Frontal cortex (tissue), 4 donors: Measurements from ENCODE around the gene GPC6. TPM values are rescaled to one million over a fixed set of nuclear protein-coding genes. Genes with fewer than 3 reads are reported as not detected.
"Not testable (repeated sequence)": the region's sequence is repeated elsewhere in the genome, so short reads cannot be mapped to it uniquely, and the experiment has no call there.

Experiments used
- DNase-seq, 2 donors: peaks; one replicate each; pipeline ENCODE4 v3.0.0; 2012; ENCODE audit warnings: low spot score in 2 of 2
- FAIRE-seq: peaks from 2 replicates; lab custom pipeline; 2012; peaks lifted over from hg19 to GRCh38; lab: Jason Lieb, UNC
- total RNA-seq: library from RNA; depleted of rRNA; stranded (reverse); fragments of >200 nt; gene quantifications from one replicate; pipeline ENCODE4 v1.2.3, GENCODE V29; 2014
- donor health status: control.
- donor health status: control.
- donor health status: control.

GPC6 gene
- total RNA-seq, 1 donor from 2014 or later, result 9.0 TPM

DNA sequence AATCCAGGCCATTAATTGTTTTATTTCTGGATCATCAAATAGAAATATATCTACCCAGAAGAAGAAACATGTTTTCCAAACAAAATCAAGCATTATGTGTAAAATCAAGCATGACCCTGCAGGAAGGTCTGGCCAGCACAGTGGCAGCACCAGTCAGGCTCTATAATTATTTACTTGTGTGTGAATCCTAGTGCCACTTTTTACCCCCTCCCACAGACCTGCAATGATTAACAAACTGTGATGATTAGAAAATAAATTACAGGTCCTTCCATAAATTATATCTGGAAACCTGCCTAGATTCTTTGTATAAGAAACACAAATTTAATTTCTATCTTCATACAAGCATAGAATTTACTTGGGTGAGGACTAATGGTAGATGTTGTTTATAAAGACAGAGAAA, 186.1 kb downstream of the GPC6 start:
- DNase-seq (no peak), FAIRE-seq (no peak)

GRCh38 chr13:93413972-93414717, 187.5 kb downstream of the GPC6 start:
- DNase-seq, result no peak
- FAIRE-seq, result no peak

DNA sequence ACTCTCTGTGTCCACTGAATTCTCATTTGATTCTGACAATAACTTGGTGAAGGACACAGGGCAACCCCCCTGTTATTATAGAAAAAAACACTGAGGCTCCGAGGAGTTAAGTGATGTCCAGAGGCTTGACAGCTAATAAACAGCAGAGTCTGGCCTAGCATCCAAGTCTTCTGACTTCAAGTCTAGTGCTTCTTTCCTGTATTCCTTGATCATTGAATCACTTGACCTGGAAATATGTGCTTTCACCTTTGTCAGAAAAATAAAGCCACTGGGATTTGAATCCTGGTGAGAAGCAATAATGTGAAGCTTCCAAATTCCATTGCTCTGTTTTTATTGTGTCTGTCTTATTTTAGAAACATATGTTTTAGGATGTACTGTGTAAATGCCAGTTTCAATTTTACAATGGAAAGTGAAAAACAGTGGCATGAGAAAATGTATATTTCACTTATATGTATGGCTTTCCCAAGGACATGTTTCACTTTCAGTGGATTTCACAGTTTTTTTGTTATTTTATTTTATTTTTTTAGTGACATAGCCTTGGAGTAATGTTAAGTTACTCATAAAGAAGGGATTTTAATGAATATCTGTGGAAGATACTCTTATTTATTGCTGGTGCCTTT, 190.2 kb downstream of the GPC6 start:
- DNase-seq, result no peak
- no peak for FAIRE-seq

DNA sequence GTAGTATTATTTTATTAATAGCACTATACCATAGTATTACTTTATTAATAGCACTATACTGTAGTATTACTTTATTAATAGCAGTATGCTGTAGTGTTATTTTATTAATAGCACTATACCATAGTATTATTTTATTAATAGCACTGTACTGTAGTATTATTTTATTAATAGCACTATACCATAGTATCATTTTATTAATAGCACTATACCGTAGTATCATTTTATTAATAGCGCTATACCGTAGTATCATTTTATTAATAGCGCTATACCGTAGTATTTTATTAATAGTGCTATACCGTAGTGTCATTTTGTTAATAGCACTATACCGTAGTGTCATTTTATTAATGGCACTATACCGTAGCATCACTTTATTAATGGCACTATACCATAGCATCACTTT, 191.8 kb downstream of the GPC6 start:
- no peak for FAIRE-seq
- DNase-seq, result no peak

DNA sequence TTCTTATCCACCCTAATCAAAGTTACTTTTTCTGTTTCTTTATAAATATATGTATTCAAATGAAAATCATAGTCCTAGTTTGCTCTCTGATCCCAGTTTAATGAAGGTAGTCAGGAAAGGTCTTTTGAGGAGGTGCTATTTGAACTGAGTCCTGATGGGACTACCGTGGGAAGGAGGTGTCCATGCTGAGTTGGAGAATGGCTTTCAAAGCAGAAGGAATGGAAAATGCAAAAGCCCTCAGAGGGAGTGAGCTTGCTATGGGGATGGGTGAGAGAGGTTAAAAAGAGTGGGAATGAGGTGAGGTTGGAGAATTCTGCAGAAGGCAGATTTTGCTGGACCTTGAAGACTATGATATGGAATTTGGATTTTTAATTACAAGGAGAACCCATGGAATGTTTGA, 193.6 kb downstream of the GPC6 start:
- DNase-seq, result no peak
- no peak for FAIRE-seq

DNA sequence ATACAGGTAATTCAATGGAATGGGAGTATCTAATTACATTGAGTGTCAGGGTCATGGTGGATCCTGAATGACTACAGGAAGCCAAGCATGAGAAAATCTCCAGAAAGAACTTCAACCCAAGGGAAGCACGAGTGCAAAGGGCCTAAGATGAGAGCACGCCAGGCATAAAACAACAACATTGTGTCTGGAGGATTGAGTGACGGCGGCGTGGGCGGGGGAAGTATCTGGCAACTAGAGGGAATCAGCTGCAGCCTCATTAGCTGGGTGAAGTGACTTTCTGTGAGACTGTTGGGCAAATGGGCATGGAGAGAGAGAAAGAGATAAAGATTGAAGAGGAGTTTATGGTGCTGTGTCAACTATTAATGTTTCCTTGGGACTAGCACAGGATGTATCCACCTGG, 194.3 kb downstream of the GPC6 start:
- DNase-seq (no peak), FAIRE-seq (no peak)

DNA sequence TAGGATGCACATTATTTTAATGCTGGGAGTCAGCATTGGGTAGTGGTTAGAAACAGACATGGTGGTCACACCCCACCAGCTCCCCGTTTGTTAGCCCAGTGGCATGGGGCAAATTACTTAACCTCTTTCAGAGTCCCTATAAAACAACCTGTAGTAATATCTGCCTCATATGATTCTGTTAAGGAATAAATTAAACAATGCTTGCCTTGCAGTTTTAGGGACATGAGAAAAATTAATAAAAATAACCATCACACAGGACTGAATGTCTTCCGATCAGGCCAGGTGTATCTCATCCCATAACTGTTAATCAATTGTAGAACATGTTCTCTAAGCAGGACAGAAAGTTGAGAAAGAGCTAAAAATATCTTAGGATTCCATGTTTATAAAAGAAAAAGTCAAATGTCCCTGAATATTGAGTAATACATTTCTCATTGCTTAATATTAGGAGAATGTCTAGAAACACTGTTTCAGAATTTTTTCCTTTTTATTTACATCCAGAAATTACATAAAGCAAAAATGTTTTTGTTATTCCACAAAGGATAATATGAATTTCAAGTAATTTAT, 196.5 kb downstream of the GPC6 start:
- DNase-seq (no peak), FAIRE-seq (no peak)

DNA sequence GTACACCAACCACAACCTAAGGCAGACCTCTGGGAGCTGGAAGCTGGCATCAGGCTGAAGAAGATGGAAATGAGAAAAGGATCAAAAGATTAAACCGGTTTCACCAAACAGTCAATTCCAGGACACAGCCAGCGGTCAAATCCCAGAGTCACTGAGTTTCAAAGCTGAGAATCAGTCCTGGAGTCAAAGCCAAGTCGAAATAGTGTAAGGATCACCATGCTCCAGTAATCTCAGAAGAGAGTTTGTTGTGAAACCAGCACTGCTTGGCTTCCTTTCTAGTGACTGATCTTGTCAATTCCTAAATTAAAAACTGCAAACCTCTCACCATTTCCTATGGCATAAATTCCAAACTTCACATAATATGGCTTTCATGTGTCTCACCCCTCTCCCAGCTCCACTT, 198.8 kb downstream of the GPC6 start:
- DNase-seq (no peak), FAIRE-seq (no peak)

- DNase-seq (no peak), FAIRE-seq (no peak)
Observed at GRCh38 chr13:93430381-93430780, 203.8 kb downstream of the GPC6 start.

- FAIRE-seq, result no peak
- no peak for DNase-seq
Observed at GRCh38 chr13:93435651-93436050, 209.0 kb downstream of the GPC6 start.

- DNase-seq, result no peak
- no peak for FAIRE-seq
Observed at GRCh38 chr13:93437081-93437480, 210.5 kb downstream of the GPC6 start.

GRCh38 chr13:93446238-93446637, 219.6 kb downstream of the GPC6 start:
- DNase-seq (no peak), FAIRE-seq (no peak)

GRCh38 chr13:93450191-93450621, 223.6 kb downstream of the GPC6 start:
- DNase-seq, result no peak
- no peak for FAIRE-seq

DNA sequence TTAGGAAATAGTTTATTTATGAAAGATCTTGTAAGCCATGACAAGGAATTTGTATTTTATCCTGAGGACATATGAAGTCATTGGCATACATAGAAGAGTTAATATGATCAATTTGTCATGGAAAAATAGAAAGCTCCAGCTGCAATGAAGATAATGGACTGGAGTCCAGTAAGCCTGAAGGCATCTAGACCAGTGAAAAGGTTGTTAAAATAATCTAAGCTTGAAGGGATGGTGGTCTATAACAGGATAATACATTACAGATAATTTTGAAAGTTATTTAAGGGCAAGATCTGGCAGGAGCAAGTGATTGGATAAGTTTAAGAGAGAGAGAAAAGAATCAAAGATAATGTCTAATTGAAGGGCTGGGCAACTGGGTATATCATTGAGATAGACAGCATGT, 224.2 kb downstream of the GPC6 start:
- DNase-seq (no peak), FAIRE-seq (no peak)

- FAIRE-seq, DNase-seq: not testable (repeated sequence)
Observed at GRCh38 chr13:93454676-93455235, 228.1 kb downstream of the GPC6 start.

DNA sequence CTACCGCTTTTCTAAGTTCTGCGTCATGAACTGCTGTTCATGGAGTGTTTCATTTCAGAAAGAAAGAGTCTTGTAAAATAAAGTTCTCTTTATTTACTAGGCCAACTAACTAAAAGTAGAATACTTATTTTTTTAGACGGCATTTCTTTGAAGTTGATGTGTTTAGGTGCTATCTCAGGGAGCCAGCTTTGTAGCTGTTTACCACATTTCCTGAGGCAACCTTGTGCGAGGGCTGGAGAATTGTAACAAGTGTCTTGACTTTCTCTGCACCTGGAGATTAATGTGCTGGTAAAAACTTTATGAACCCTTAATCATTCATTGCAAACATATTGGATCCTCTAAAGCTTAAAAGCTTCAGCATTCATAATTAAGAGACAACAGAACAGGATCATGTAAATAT, 229.3 kb downstream of the GPC6 start:
- FAIRE-seq (no peak), DNase-seq (no peak)

- no peak for DNase-seq
- FAIRE-seq, result no peak
Observed at GRCh38 chr13:93460005-93460404, 233.4 kb downstream of the GPC6 start.

GRCh38 chr13:93462151-93462550, 235.5 kb downstream of the GPC6 start:
- no peak for DNase-seq
- FAIRE-seq, result no peak

DNA sequence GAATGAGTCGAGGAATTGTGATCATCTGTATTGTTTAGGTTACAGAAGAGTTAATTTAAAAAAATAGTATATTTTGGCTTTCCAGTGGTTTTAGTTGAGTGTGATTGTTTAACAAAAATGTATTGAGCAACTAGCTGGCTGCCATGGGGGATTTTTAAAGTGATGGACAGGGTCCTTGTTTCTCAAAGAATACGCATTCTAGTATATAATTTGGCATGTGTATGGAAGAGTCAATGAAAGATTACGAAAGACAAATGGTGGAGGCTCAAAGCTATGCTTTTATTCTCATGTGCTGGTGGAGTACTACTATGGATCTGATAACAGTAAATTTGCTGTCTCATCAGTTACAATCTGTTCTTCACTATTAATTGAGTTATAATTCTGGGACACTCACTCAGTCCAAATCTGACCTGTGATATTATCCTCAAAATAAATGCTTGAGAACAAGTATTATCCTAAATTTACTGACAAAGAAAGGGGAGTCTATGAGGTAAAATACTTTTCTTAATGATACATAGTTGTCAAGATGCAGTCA, 240.0 kb downstream of the GPC6 start:
- DNase-seq, result no peak

DNA sequence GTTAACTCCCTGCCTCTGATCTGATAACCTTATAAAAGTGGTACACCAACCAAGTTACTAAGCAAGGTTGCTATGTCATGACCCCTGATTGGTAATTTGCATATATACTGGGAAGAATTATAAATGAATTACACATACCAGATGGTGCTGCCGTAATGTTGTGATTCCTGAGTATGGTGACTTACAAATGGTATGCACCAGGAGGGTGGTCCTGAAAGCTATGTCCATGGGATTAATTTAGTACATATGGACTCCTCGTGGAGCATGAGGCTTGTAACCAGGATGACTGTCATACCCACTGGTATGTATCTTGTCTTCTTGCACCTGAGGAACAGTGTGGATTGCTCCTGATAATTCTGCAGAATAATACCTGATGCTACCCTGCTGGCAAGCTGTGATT, 240.6 kb downstream of the GPC6 start:
- DNase-seq (no peak), FAIRE-seq (no peak)

More for the DNA sequence above, 240.0 kb downstream of the GPC6 start:
- no peak for FAIRE-seq

DNA sequence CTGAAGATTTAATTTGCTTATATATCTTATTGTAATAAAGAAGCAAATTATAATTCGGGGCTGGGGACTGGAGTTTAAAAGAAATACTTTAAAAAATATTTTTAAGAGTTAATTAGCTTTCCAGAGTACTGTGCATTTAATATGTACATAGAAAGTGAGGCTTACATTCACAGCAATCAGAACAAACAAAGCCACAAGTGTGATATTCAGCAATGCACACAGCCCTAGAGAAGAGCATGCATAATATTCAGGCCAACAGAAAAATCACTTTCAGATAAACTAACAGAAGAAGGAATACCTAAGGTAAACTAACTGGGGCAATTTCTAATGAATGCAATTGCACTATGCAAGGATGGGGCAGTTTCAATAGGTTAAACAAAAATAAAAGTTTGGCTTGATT, 241.8 kb downstream of the GPC6 start:
- FAIRE-seq, result no peak
- DNase-seq, result no peak
